ENCODE results near the gene SFSWAP. TPM values are rescaled to one million over a fixed set of nuclear protein-coding genes. Genes with fewer than 3 reads are reported as not detected.
"Not testable (repeated sequence)": the region's sequence is repeated elsewhere in the genome, so short reads cannot be mapped to it uniquely, and the experiment has no call there.

Gene SFSWAP
- total RNA-seq = 59.0 TPM

DNA sequence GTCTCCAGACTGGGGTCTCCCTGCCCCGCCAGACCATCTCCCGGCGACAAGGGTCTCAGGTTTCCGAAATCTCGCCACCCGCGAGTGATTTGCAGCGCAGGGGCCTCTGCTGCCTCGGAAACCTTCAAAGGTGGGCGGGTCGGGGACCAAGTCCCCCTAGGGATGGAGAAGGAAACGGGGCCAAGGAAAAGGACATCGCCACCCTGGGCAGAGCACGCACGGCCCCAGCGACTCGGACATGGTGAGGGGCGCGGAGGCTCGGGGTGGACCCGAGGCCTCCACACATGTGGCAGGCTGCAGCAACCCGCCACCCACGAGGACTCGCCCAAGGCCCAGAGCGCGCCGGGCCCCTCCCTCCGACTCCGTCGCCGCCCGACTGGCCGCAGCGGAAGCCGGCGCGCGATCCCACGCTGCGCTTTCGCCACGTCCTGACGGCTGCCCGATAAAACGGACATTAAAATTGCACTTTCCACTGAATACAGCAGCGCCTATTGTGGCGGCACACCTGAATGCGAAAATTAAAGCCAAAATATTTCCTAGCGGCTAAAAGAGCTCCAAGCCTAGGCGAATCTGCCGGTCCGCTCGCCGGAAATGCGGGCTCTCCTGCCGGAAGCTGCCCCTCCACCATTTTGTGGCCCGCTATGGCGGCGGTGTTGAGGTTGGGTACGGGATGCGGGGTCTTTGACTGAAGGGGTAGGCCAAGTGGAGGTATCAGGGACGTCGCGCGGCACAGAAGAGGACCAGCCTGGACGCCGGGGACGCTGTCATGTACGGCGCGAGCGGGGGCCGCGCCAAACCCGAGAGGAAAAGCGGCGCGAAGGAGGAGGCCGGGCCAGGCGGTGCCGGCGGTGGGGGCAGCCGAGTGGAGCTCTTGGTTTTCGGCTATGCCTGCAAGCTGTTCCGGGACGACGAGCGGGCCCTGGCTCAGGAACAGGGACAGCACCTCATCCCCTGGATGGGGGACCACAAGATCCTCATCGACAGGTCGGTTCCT lies at the start of gene SFSWAP:
Gene SFSWAP, plus strand, starts transcription at position 627 of the 994 bp plus-strand sequence. Its CDS starts 140 bp downstream, at position 767.
- peaks cover 21% of the 10 kb centered on the region for H3K4me1 ChIP-seq (ENCODE audit: insufficient read depth, low read length)
- no peaks in the 10 kb centered on the region for H3K27me3 ChIP-seq (ENCODE audit: insufficient read depth, low read length)
- no peaks in the 10 kb centered on the region for H3K9me3 ChIP-seq (ENCODE audit: low read depth, low read length)
- peak within 1 kb of the TSS; percentile 75 for H3K4me3 ChIP-seq (ENCODE audit: low read length)

DNA sequence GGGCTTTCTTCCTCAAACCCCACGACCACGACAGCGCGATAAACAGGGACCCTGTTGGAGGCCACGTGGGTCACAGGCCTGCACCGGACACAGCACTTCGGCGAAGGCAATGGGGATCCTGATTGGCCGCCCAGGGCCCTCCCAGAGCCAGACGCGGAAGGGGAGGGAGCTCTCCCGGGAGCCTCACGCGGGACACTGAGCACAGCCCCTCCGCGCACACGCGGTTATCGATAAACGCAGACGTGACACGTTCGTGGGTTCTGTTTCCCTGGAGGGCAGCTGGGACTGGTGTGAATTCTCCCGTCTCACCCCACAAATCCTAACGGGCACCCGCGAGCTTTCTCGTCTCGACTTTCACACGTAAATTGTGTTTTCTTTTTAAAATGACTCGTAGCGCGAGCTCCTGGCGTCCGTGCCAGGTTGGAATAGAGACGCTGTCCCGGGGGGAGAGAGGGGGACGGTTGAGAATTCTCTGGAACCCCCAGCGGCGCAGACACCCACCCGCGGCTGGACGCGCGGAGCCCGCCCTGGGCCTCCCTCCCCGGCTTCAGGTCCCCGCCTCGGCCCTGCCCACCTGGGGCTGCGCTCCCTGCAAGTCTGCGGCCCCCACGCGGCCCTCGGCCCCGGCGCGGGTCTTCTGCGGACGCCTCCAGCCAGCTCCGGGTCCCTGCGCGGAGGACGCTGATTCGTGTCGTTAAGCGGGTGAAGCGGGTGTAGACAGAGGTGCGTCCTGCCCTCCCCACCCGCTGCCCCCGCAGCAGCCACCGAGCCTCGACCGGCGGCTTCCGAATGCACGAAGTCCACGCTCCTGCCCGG lies 49.5 kb upstream of the SFSWAP start:
- H3K27me3 ChIP-seq (ENCODE audit: insufficient read depth, low read length); H3K9me3 ChIP-seq (ENCODE audit: low read depth, low read length); H3K4me1 ChIP-seq (ENCODE audit: insufficient read depth, low read length); H3K4me3 ChIP-seq (ENCODE audit: low read length): not testable (repeated sequence)

DNA sequence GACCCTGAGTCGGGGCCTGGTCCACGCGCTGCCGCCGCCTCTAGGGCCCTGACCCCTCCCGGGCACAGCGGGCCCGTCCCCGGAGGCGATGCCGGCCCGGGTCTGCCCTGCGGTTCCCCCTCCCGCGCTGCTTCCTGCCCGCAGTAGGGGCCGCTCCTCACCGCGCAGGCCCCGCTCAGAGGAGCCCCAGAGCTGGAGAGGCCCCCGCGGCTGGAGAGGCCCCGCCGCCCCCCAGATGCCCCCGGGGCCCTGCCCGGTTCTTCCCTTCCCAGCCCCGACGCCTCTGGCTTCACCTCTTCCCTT lies 49.0 kb upstream of the SFSWAP start:
- H3K9me3 ChIP-seq (ENCODE audit: low read depth, low read length); H3K27me3 ChIP-seq (ENCODE audit: insufficient read depth, low read length); H3K4me3 ChIP-seq (ENCODE audit: low read length): not testable (repeated sequence)

DNA sequence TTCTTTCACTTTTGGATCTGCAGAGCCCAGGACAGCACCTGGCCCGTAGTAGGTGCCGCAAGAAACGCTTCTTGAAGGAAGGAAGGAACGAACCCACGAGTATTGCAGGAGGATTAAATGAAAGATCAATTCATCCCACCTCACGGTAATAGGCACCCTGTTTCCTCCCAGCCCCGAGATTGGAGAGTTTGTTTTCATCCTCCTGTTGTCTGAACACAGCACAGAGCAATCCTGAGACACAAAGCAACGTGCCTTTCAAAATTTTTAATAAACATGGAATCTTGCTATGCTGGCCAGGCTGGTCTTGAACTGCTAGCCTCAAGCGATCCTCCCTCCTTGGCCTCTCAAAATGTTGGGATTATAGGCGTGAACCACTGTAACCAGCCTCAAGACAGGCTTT lies 48.5 kb upstream of the SFSWAP start:
- not testable (repeated sequence) for H3K9me3 ChIP-seq (ENCODE audit: low read depth, low read length); H3K4me1 ChIP-seq (ENCODE audit: insufficient read depth, low read length); H3K27me3 ChIP-seq (ENCODE audit: insufficient read depth, low read length); H3K4me3 ChIP-seq (ENCODE audit: low read length)

More for the DNA sequence above, 49.0 kb upstream of the SFSWAP start:
- not testable (repeated sequence) for H3K4me1 ChIP-seq (ENCODE audit: insufficient read depth, low read length)

DNA sequence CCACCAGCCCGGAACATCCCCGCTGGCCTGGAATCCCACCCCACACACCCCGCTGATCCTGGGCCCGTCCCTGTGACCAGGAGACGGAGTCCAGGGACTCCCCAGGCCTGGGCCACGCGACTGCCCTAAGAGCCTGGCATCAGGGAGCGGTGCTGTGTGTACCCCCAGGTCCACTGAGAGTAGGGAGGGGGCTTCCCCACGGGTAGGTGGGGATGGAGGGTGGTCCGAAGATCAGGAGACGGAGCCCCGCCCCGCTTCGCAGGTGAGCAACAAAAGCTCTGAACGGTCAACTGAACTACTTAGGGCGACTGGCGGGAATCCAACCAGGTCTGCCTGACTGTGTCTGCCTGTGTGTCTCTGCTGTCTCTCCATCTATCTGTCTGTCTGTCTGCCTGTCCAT lies 45.2 kb upstream of the SFSWAP start:
- not testable (repeated sequence) for H3K4me3 ChIP-seq (ENCODE audit: low read length); H3K4me1 ChIP-seq (ENCODE audit: insufficient read depth, low read length); H3K27me3 ChIP-seq (ENCODE audit: insufficient read depth, low read length); H3K9me3 ChIP-seq (ENCODE audit: low read depth, low read length)

DNA sequence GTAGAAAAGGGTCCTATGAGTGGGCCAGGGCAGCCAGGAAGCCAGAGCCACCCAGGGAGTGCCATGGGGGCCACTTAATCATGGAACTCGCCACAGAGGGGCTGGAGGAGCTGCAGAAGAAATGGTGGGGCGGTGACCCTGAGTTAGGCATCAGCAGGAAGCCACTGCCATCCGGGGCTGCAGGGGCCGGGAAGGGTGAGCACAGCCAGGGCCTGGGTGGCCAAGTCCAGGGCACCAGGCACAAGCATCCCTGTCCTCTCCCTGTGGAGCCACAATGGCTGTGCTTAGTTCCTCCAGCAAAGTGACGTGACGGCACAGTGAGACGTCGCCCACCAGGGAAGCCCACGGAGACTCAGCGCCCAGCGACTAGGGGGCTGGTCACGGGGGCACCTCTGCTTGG lies 44.4 kb upstream of the SFSWAP start:
- not testable (repeated sequence) for H3K9me3 ChIP-seq (ENCODE audit: low read depth, low read length); H3K4me1 ChIP-seq (ENCODE audit: insufficient read depth, low read length); H3K27me3 ChIP-seq (ENCODE audit: insufficient read depth, low read length); H3K4me3 ChIP-seq (ENCODE audit: low read length)

DNA sequence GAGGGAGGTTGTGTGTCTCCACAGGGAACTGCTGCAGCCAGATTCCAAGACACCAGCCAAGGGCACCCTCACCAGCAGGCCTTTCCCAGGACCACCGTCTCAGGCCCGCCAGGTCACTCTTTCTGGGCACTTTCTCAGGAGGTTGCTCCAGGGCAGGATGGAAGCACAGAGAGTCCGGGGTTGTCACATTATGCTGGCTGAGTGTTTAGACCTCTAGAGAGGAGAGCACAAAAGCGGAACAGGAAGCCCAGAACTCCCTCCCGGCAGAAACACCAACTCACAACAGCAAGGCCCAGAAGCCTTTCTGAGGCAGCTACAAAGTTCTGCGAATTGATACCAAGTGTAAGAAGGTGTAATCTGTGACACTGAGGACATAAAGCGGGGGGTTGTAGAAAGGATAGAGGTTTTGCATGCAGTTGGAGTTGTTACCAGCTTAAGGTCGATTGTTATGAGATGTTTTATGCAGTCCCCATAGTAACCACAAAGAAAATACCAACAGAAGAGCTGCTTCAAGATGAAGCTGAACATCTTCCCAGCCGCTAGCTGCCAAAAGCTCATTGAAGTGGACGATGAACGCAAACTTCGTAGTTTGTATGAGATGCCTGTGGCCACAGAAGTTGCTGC lies 43.8 kb upstream of the SFSWAP start:
- H3K9me3 ChIP-seq (ENCODE audit: low read depth, low read length); H3K27me3 ChIP-seq (ENCODE audit: insufficient read depth, low read length); H3K4me1 ChIP-seq (ENCODE audit: insufficient read depth, low read length); H3K4me3 ChIP-seq (ENCODE audit: low read length): not testable (repeated sequence)

DNA sequence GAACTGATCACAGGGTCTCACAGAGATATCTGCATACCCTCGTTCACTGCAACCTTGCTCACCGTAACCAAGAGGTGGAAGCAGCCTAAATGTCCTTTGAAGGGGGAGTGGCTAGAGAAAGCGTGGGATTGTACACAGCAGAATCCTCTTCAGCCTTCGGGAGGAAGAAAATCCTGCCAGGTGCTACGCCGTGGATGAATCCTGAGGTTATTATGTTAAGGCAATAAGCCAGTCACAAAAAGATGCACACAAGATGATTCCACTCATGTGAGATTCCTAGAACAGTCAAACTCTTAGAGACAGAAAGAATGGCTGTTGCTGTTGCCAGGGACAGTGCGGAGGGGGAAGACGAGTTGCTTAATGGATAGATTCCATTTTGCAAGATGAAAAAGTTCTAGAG lies 39.6 kb upstream of the SFSWAP start:
- peaks cover 23% of the 10 kb centered on the region for H3K4me1 ChIP-seq (ENCODE audit: insufficient read depth, low read length)
- H3K9me3 ChIP-seq (ENCODE audit: low read depth, low read length) = no peaks in the 10 kb centered on the region
- no peak overlapping the region for H3K4me3 ChIP-seq (ENCODE audit: low read length)
- no peaks in the 10 kb centered on the region for H3K27me3 ChIP-seq (ENCODE audit: insufficient read depth, low read length)

DNA sequence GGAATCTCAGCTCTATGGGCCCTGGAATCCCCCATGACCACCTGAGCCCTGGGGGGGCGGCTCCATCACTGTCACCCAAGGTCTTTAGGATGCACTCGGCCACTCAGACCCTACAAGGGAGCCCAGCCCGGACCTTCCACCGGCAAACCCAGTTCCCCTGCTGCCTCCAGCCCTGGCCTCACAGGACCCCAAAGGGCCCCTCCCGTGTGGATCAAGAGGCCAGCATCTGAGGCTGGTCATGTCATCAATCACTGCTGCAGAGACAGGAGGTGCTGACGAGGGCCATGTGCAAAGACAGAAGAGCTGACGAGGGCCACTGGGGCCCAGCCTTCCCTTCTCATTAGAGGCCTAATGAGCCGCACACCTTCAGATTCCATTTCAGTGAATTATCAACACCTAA lies 39.0 kb upstream of the SFSWAP start:
- no peaks in the 10 kb centered on the region for H3K9me3 ChIP-seq (ENCODE audit: low read depth, low read length)
- no peak overlapping the region for H3K4me3 ChIP-seq (ENCODE audit: low read length)
- H3K4me1 ChIP-seq (ENCODE audit: insufficient read depth, low read length) = peaks cover 22% of the 10 kb centered on the region
- no peaks in the 10 kb centered on the region for H3K27me3 ChIP-seq (ENCODE audit: insufficient read depth, low read length)

DNA sequence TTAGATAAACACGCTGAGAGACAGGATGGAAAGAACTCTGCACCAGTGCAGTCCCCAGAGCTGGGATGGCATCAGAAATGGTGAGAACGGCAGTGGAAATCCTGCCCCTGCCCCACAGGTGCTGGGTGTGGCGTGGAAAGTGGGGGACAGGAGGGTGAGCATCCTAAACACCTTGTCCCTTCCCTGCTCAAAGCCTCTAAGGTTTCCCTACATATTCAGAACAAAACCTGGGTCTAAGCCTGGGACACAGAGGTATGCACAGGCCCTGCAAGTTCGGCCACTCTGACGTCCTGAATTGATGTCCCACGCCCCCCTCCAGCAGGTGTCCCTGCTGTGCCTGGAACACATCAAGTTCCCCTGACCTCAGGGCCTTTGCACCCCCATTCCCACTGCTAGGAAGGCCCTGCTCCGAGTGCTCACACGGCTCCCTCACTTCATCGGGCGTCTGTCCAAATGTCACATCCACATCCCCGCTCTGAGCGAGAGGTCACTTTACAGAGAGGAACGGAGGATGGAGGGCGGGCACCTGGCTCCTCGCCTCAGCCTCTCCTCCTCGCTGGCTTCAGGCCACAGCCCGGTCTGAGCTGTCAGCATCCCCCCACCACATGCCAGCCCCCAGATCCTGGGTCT lies 38.5 kb upstream of the SFSWAP start:
- Histone ChIP-seq H3K4me3 (ENCODE audit: low read length) (no peak overlapping the region), H3K9me3 (ENCODE audit: low read depth, low read length) (no peaks in the 10 kb centered on the region), H3K4me1 (ENCODE audit: insufficient read depth, low read length) (peaks cover 16% of the 10 kb centered on the region), H3K27me3 (ENCODE audit: insufficient read depth, low read length) (no peaks in the 10 kb centered on the region)

DNA sequence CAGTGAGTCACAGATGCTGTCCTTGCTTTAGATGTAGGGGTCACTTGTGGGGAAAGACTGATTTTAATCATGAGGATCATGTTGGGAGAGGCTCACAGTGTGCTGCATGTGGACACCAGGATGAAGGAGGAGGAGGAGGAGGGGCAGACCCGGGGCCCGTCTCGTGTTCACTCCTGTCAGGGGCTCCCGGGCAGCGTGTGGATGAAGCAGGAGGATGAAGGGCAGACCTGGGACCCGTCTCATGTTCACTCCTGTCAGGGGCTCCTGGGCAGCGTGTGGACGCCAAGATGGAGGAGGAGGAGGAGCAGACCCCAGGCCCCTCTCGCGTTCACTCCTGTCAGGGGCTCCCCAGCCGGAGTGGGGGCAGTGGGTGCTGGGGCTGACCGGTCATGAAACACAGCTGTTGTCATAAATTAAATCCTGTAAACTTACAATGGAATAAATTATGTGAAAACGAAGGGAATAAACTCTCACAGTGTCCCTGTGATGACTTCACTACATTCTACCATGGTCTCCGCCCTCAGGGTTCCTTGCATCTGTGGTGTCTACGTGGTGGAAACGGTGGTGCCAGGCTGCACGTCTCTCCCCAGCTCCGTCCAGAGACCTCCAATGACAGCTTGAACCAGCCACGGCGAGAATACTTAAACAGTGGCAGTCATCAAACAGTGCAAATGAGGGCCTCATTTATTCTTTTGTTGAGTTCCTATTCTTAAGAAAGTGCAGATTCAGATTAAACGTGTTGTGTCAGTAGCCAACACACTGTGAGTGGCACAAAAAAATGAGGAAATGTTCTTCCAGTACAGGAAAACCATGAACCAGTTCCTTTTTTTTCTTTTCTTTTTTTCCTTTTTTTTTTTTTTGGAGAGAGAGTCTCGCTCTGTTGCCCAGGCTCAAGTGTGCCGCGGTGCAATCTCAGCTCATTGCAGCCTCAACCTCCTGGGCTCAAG lies 37.7 kb upstream of the SFSWAP start:
- H3K4me1 ChIP-seq (ENCODE audit: insufficient read depth, low read length) = peaks cover 15% of the 10 kb centered on the region
- H3K9me3 ChIP-seq (ENCODE audit: low read depth, low read length) = no peaks in the 10 kb centered on the region
- no peak overlapping the region for H3K4me3 ChIP-seq (ENCODE audit: low read length)
- H3K27me3 ChIP-seq (ENCODE audit: insufficient read depth, low read length) = no peaks in the 10 kb centered on the region

DNA sequence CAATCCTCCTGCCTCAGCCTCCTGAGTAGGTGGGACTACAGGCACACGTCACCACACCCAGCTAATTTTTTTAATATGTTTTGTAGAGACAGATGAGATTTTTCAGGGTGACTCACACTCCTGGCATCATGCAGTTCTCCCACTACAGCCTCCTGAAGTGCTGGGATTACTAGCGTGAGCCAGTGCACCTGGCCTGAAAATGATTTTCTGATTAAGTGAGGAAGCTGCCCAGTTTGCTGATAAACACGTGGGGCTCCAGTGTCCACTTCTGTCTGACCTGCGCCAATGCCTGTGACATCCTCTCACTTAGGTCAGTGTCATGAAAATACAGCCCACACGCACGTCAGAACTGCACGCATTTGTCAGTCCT lies 37.0 kb upstream of the SFSWAP start:
- no peaks in the 10 kb centered on the region for H3K27me3 ChIP-seq (ENCODE audit: insufficient read depth, low read length)
- no peaks in the 10 kb centered on the region for H3K9me3 ChIP-seq (ENCODE audit: low read depth, low read length)
- H3K4me3 ChIP-seq (ENCODE audit: low read length) = no peak overlapping the region
- peaks cover 15% of the 10 kb centered on the region for H3K4me1 ChIP-seq (ENCODE audit: insufficient read depth, low read length)

DNA sequence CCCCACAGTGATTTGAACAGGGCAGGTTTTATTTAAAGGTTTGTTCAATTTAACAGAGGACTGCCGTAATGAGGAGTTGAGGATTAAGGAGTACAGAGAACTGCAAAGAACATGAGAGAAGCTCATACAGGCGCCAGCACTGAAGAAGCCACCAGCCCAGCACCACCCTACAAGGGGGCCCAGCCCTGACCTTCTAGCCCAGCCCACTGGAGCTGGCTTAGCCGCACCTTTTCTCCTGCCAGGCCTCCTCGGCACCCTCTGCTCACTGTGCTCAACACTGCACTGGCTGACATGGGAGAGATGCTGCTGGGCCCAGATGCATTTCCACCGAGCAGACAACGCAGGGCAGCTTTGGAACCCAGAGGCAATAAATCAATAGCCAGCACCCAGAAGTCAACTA lies 36.5 kb upstream of the SFSWAP start:
- H3K4me1 ChIP-seq (ENCODE audit: insufficient read depth, low read length) = peaks cover 15% of the 10 kb centered on the region
- H3K9me3 ChIP-seq (ENCODE audit: low read depth, low read length) = no peaks in the 10 kb centered on the region
- H3K27me3 ChIP-seq (ENCODE audit: insufficient read depth, low read length) = no peaks in the 10 kb centered on the region
- no peak overlapping the region for H3K4me3 ChIP-seq (ENCODE audit: low read length)

Measured in mononuclear cell (primary cell).